GM21423 (cell line): Measurements from ENCODE around the gene WNK2.

Experiments
- ATAC-seq: cut with Tn5 transposase; IDR thresholded peaks from one replicate; pipeline ENCODE4 v1.9.1; 2021; ENCODE audit warnings: mild to moderate bottlenecking, moderate library complexity; ENCODE audit not compliant: unreplicated experiment

Gene WNK2

DNA sequence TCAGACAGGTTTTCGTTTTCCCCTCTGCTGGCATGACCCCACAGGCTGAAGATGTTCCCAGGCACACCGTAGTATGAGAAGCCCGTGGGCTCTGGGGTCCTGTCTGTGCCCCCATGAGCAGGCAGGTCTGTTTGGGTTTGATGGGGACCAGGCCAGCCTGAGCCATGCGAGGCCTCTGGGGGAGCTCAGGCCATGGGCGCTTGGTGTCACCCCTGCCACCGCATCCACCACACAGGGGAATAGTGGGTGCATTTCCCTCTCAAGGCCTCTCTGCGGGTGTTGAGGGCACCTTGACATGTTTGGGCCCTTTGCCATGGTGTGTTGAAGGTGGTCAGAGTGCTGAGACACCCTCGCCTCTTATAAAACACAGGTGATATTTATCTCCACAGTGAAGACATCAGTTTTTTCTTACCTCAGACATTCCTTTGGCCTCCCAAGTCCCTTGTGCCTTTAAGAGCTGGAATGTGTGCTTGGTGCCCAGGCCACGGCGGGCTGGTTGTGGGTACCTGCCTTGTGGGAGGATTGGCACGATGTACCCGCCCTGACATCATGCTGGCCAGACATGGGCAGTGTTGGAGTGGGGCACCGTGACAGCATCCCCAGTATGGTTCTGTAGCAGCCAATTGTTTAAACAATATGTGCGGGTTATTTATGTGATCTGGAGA lies 68.3 kb downstream of the WNK2 start:
- no peak for ATAC-seq

DNA sequence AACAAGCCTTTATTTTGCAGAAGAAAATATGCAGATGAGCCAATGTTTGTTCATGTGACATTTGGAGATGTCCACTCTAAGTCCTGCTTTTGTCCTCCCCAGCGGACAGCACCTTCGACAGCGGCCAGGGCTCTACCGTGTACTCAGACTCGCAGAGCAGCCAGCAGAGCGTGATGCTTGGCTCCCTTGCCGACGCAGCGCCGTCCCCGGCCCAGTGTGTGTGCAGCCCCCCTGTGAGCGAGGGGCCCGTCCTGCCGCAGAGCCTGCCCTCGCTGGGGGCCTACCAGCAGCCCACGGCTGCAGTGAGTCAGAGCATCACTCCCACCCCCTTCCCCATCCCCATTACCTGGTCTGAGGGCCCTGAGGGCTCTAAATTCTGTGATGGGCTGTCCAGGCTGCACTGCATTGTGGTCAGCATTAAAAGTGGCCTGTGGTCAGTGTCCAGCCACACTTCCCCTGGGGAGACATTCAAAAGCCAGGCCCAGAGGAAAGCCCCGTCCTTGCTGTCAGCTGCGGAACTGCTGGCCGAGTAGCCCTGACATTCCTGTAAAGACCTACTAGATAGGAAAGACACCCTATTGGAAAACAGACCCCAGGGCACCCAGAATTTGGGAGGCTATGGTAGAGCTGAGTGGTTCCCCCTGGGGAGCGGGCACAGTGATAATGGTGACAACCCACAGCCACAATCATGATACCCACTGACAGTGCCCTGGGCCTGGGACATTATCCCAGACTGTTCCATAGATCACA lies 69.0 kb downstream of the WNK2 start:
- no peak for ATAC-seq

GRCh38 chr9:93253633-93254032 lies 69.7 kb downstream of the WNK2 start:
- no peak for ATAC-seq

DNA sequence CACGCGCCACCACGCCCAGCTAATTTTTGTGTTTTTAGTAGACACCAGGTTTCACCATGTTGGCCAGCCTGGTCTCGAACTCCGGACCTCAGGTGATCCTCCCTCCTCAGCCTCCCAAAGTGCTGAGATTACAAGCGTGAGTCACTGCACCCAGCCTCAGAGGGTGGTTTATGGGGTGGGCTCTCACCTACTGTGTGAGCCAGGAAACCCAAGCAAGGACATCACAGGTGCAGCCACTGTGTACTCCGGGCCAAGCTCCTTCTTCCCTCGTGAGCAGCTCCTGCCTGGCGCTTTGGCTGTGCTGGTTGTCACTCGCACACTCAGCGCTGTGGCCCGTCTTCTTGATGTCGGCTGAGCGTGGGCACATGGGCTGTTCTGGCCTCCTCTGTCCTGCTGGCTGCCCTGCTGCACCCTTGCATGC lies 70.1 kb downstream of the WNK2 start:
- ATAC-seq: no peak

DNA sequence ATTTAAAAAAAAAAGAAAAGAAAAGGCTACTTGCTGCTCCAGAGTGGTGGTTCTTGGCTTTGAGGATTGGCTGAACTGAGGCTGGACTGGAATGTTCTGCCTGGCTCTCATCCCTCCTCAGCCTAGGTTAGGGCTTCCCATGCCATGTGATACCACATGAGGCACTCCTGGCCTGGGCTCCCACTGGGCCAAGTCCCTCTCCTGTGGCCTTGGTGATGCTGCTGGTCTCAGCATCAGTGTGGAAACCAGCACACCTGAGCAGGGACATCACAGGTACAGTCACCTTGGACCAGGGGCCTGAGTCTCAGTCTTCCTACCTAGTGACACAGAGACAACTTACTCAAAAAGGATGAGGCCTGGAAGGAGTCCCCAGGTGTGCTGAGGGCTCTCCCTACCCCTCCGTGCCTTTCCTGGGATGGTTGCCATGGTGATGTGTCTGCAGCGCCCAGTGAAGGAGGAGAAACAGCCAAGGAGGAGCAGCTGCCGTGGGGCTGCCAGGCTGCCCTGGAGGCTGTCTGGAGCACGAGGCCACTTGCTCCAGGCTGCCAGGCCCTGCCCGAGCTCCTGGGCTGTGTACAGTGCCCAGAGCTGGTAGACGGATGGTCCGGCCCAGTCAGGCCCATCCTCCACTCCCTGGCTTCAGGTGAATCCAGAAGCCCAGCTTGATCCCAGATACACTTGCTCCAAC lies 71.0 kb downstream of the WNK2 start:
- ATAC-seq: no peak

DNA sequence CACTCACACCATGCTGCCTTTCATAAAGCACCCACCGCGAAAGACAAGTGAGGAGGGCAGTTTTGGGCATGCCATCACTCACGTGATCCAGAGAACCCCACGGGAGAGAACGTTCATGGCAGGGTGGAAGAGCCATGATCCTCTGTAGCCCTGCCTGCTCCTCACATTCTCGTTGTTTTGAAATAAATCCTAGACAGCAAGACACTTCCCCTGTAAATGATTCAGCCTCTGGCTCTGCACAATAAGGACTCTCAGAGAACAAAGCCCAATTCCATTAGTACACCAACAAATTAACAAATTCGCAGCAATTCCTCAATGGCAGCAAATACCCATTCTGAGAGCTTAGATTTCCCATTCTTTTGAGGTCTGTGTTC lies 71.5 kb downstream of the WNK2 start:
- no peak for ATAC-seq

GRCh38 chr9:93255994-93256877 lies 72.3 kb downstream of the WNK2 start:
- no peak for ATAC-seq

DNA sequence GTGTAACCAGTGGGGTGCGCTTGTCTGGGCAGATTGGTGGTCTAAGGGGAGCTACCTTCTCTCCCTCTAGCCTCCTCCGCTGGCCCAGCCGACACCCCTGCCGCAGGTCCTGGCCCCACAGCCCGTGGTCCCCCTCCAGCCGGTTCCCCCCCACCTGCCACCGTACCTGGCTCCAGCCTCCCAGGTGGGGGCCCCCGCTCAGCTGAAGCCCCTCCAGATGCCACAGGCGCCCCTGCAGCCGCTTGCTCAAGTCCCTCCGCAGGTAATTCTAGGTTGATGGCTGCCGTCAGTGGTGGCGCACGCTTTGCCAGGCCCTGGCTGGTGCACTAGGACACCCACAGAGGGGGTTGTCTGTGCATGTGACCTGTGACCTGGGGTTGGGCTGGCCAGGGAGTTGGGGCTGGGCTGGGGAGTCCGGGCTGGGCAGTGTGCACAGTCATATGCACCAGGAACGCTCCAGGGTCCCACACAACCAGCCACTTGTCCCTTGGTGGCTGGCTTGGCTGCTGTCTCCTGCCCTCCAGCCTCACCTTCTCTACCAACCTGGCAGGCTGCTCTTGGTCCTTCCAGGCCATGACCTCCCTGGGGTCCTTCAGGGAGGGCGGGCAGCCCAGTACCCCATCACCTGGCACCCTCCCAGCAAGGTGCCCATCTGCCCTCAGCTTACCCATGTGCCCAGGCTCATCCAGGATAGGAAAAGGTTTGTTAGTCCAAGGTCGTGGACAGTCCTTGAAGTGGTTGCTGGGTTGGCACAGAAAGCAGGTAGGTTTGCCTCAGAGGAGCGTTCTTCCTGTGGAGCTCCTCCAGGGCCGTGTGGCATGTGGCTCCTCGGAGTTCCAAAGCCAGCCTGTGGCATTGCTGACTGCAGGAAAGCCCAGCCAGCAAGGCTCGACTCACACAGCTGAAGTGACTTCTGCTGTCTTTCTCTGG lies 73.2 kb downstream of the WNK2 start:
- no peak for ATAC-seq

DNA sequence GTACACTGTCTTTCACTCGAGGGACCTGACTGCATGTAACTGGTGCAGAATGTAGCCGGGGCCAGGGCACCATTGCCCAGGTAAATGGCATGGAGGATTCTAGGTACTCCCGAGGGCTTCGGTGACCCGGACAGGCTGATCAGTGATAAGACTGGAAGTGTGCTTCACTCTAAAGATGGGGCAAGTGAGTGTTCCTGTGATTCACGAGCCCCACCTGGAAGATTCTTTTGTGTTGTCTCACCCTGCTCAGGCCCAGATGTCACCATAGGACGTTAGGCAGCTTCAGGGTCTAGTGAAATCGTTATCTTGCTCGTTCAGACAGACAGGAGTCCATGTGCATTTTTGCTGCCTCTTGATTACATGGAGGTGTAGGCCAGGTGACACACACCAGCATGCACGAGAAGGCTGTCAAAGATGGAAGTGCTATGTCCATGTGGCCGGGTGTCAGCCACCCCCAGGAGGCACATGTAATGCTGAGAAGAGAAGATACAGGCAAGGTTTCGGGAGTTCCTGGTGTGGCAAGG lies 73.9 kb downstream of the WNK2 start:
- no peak for ATAC-seq

DNA sequence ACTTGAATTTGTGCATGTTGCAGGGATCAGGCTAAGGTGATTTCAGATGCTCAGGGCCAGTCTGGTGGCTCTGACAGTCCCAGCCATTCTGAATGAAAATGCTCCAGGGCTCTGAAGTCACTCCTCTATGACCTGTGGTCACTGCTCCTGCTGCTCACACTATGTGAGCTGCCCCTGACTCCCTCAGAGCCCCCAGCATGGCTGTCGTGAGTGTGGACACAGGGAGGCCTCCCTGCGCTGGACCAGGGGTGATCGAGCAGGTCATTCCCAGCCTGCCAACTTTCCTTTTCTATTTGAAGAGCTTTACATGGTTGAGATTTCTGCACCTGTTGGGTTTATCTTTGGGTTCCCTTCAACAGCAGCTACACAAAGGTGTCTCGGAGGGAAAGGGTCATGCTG lies 74.5 kb downstream of the WNK2 start:
- ATAC-seq: no peak

DNA sequence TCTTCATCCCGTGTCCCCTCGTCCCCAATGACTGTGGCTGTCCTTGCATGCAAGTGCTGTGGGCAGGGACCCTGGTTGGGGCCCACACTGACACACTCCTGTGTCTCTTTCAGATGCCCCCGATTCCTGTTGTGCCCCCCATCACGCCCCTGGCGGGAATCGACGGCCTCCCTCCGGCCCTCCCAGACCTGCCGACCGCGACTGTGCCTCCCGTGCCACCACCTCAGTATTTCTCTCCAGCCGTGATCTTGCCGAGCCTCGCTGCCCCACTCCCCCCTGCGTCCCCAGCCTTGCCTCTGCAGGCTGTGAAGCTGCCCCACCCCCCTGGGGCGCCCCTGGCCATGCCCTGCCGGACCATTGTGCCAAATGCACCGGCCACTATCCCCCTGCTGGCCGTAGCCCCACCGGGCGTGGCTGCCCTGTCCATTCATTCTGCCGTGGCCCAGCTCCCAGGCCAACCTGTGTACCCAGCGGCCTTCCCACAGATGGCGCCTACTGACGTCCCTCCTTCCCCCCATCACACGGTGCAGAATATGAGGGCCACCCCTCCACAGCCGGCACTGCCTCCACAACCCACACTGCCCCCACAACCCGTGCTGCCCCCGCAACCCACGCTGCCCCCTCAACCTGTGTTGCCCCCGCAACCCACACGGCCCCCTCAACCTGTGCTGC lies 75.0 kb downstream of the WNK2 start:
- ATAC-seq: no peak

- ATAC-seq: no peak
Measured at GRCh38 chr9:93259490-93260262, 75.7 kb downstream of the WNK2 start.

- no peak for ATAC-seq
Measured at GRCh38 chr9:93260263-93261066, 76.5 kb downstream of the WNK2 start.

DNA sequence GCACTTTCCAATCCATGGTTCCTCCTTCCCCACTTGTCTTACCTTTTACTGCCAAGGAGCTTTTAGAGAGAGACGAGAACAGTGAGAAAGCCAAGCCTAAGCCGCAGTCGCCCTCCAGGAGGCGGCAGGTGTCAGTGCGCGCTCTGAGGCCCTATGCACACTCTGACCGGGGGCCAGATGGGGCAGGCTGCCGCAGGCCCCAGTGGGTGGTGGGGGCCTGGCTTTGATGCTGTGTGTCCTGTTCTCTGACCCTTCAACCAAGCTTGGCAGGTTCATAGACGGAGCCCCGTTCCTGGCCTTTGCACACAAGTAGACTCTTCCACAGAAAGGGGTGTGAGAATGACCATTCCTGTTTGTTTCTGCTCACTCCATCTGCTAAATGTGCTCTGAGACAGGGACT lies 77.3 kb downstream of the WNK2 start:
- ATAC-seq: no peak

DNA sequence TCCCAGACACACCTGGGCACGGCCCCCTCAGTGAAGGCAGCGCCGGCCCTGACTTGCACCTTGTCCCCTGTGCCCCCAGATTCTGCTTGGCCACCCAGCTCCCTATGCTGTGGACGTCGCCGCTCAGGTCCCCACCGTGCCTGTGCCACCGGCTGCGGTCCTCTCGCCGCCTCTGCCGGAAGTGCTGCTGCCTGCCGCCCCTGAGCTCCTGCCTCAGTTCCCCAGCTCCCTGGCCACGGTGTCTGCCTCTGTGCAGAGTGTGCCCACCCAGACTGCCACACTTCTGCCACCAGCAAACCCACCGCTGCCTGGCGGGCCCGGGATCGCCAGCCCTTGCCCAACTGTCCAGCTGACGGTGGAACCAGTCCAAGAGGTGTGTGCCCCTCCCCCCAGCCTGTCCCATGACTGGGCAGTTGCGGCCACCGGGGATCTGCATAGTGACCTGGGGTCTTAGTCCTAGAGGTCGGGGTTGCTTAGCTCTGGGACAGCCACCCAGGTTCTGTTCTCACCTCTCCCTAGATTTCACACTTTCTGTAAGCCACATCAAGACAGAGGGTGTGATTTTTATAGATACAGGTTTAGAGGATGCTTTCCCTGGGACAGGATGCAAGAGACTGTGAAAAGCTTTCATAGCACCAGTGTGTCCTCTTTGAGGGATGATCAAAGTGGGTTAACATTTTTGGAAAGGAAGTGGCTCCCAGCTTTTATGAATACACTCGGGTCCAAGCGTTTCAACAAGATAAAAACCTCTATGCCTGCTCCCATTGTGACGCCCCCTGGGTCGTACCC lies 78.0 kb downstream of the WNK2 start:
- ATAC-seq: no peak

DNA sequence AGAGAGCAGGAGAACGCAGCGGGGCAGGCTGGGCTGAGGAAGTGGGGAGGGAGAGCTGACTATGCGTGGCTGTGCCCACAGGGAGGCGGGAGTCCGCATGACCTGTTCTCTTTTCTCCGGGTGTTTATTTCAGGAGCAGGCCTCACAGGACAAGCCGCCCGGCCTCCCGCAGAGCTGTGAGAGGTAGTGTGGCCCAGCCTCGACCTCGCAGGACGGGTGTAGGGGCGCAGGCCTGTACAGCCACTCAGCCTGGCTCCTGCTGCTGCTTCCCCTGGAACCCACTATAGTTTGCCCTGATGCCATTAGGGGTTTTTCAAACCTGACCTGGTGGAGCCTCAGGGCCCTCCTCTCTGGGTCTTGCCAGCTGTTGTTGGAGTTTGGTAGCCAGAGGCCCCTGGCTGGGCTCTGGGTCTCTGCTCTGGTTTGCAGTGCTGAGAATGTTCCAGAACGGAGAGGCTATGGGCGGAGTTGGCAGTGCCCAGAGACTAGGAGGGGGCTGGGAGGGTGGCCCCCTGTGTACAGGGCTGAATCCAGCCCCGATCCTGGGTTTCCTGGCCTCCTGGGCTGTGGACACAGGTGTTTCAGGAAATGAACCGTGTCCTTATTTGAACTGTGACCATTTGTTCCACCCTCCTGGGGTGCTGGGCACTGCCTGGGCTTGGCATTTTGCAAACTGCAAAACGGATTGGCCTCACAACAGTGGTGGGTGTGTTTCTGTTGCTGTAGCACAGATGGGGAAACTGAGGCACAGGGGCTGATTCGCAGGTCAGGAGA lies 78.8 kb downstream of the WNK2 start:
- ATAC-seq: no peak
